ENCODE results near the gene HMG20A. TPM values are rescaled to one million over a fixed set of nuclear protein-coding genes. Genes with fewer than 3 reads are reported as not detected.

Gene HMG20A
- total RNA-seq, 1 experiment from 2014 or later: 60.2 TPM

- H3K27ac ChIP-seq (ENCODE audit: insufficient read length, low read depth, low read length): no peak overlapping the region
- H3K18ac ChIP-seq (ENCODE audit: insufficient read length, low read depth, low read length): no peak overlapping the region
- H3K9ac ChIP-seq (ENCODE audit: extremely low read depth, insufficient read length, low read length): no peak overlapping the region
- H2AK5ac ChIP-seq (ENCODE audit: insufficient read length, low read length): no peak overlapping the region
- Mint-ChIP-seq H3K4me3 (peak overlapping the region in 1 of 2 experiments; percentile 8; a peak in 2 of 5 replicates), H3K27ac (peak overlapping the region; percentile 36 to 42 (median 42); a peak in 6 of 7 replicates), H3K36me3 (ENCODE audit: insufficient read depth in 1 of 3, low read depth in 3 of 3) (peaks cover 0 to 2% (median 0%) of the 10 kb centered on the region in 3 experiments; a peak in 2 of 7 replicates), H3K9me3 (no peaks in the 10 kb centered on the region), H3K27me3 (ENCODE audit: low read depth) (no peaks in the 10 kb centered on the region; the same call in 1 of the 2 replicates), H3K4me1 (peaks cover 64 to 67% of the 10 kb centered on the region in 2 experiments)
- no peak overlapping the region for H4K8ac ChIP-seq (replicated peaks; ENCODE audit: insufficient read length, low read depth, low read length)
- no peaks in the 10 kb centered on the region for H4K20me1 ChIP-seq (ENCODE audit: control insufficient read depth, insufficient read depth, insufficient read length)
- no peaks in the 10 kb centered on the region for H3K27me3 ChIP-seq (ENCODE audit: insufficient read depth, low read length)
- H3T11ph ChIP-seq (ENCODE audit: low read length): no peak overlapping the region
- no peak overlapping the region for H2BK5ac ChIP-seq (ENCODE audit: insufficient read length, low read length)
- H3K14ac ChIP-seq (ENCODE audit: insufficient read depth, low read length): no peak overlapping the region
- H2AFZ ChIP-seq (ENCODE audit: low read length): no peak overlapping the region
- no peak overlapping the region for H2BK12ac ChIP-seq (ENCODE audit: insufficient read length, low read depth, low read length)
- H2BK15ac ChIP-seq (ENCODE audit: low read depth, low read length): no peak overlapping the region
- H2BK120ac ChIP-seq (ENCODE audit: low read depth, low read length, poor library complexity, severe bottlenecking): no peak overlapping the region
- no peaks in the 10 kb centered on the region for H3K79me2 ChIP-seq (ENCODE audit: insufficient read depth, low read length)
- WGBS (ENCODE audit: extremely low coverage, insufficient read length, low lambda C conversion rate): no CpG with 5 or more reads among the region's 4 CpGs
- H3K9me3 ChIP-seq (ENCODE audit: control insufficient read depth, low read depth, low read length): no peaks in the 10 kb centered on the region
- no peak overlapping the region for H3K4ac ChIP-seq (ENCODE audit: low read depth, low read length)
- H3K23ac ChIP-seq (ENCODE audit: insufficient read length, low read depth, low read length): no peak overlapping the region
- H4K91ac ChIP-seq (ENCODE audit: insufficient read length, low read depth, low read length): no peak overlapping the region
- H3K79me1 ChIP-seq (ENCODE audit: insufficient read depth, low read depth, low read length, poor library complexity, severe bottlenecking): no peaks in the 10 kb centered on the region
- DNase-seq: no peak
- H2BK20ac ChIP-seq (ENCODE audit: low read depth, low read length, poor library complexity, severe bottlenecking): no peak overlapping the region
- H3K4me2 ChIP-seq (ENCODE audit: insufficient read depth, insufficient read length, low read length): no peak overlapping the region
- TF ChIP-seq, protein P1, sequence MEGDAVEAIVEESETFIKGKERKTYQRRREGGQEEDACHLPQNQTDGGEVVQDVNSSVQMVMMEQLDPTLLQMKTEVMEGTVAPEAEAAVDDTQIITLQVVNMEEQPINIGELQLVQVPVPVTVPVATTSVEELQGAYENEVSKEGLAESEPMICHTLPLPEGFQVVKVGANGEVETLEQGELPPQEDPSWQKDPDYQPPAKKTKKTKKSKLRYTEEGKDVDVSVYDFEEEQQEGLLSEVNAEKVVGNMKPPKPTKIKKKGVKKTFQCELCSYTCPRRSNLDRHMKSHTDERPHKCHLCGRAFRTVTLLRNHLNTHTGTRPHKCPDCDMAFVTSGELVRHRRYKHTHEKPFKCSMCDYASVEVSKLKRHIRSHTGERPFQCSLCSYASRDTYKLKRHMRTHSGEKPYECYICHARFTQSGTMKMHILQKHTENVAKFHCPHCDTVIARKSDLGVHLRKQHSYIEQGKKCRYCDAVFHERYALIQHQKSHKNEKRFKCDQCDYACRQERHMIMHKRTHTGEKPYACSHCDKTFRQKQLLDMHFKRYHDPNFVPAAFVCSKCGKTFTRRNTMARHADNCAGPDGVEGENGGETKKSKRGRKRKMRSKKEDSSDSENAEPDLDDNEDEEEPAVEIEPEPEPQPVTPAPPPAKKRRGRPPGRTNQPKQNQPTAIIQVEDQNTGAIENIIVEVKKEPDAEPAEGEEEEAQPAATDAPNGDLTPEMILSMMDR (conservative IDR thresholded peaks at IDR 0.05): no peak
- H3K4me1 ChIP-seq (ENCODE audit: insufficient read depth, low read length): peaks cover 23% of the 10 kb centered on the region; the same call in 1 of the 2 replicates
- no peak overlapping the region for H4K5ac ChIP-seq (ENCODE audit: insufficient read length, low read depth, low read length)
- no peak overlapping the region for H3K56ac ChIP-seq (ENCODE audit: insufficient read length, low read depth, low read length)
- H3K23me2 ChIP-seq (ENCODE audit: insufficient read length, low read depth, low read length, poor library complexity, severe bottlenecking): no peaks in the 10 kb centered on the region
Observed at GRCh38 chr15:77499087-77499760, 78.5 kb downstream of the HMG20A start.

Measured in H9 (cell line).